MM.1S (cell line): Measurements from ENCODE around the gene PLXNA4.

Experiments
- EZH2 ChIP-seq: fragments of 300-600 bp; sonication (generic); optimal IDR thresholded peaks from 2 replicates; pipeline ENCODE3; 2017; ENCODE audit warnings: low read depth, mild to moderate bottlenecking, antibody characterized with exemption, low read length, mixed read lengths
- EZH2phosphoT487 ChIP-seq: fragments of 300-600 bp; sonication (generic); IDR thresholded peaks from 2 replicates; pipeline ENCODE4 v1.6.1; 2018; ENCODE audit warnings: antibody characterized with exemption, low read length
- TF ChIP-seq, protein P1 (sequence below): fragments of 300-600 bp; sonication (generic); IDR thresholded peaks from 2 replicates; pipeline ENCODE4 v1.5.1; 2016; ENCODE audit warnings: antibody characterized with exemption, low read length, mixed read lengths

DNA sequence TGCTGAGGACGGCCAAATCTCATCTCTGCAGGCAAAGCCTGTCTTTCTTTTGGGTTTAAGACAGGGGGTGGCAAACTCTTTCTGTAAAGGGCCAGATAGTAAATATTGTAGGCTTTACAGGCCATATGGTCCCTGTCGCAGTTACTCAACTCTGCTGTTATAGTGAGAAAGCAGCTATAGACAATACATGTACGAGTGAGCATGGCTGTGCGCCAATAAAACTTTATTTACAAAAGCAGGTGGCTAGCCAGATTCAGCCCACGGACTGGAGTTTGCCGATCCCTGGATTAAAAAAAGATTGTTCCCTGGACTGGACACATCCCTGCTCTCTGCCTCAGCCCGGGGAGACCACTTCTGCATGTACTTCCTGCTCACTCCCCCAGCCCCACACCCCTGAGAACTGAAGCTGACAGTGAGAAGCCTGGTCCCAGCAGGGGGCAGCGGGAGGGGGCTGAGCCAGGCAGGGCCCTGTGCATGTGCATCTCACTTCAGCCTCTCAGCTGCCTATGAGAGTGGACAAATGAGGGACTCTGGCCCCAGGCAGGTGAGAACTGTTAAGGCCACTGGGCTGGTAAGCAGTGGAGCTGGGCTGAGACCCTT lies 392.4 kb downstream of the PLXNA4 start:
- TF ChIP-seq EZH2: no peak
- TF ChIP-seq, protein P1, sequence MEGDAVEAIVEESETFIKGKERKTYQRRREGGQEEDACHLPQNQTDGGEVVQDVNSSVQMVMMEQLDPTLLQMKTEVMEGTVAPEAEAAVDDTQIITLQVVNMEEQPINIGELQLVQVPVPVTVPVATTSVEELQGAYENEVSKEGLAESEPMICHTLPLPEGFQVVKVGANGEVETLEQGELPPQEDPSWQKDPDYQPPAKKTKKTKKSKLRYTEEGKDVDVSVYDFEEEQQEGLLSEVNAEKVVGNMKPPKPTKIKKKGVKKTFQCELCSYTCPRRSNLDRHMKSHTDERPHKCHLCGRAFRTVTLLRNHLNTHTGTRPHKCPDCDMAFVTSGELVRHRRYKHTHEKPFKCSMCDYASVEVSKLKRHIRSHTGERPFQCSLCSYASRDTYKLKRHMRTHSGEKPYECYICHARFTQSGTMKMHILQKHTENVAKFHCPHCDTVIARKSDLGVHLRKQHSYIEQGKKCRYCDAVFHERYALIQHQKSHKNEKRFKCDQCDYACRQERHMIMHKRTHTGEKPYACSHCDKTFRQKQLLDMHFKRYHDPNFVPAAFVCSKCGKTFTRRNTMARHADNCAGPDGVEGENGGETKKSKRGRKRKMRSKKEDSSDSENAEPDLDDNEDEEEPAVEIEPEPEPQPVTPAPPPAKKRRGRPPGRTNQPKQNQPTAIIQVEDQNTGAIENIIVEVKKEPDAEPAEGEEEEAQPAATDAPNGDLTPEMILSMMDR: no peak
- no peak for TF ChIP-seq EZH2phosphoT487
